ENCODE data around the gene TMEM269. TPM values are rescaled to one million over a fixed set of nuclear protein-coding genes. Genes with fewer than 3 reads are reported as not detected.

TMEM269 gene
- total and polyA plus RNA-seq, 2 experiments from 2014 or later = 0.35 to 0.69 TPM

DNA sequence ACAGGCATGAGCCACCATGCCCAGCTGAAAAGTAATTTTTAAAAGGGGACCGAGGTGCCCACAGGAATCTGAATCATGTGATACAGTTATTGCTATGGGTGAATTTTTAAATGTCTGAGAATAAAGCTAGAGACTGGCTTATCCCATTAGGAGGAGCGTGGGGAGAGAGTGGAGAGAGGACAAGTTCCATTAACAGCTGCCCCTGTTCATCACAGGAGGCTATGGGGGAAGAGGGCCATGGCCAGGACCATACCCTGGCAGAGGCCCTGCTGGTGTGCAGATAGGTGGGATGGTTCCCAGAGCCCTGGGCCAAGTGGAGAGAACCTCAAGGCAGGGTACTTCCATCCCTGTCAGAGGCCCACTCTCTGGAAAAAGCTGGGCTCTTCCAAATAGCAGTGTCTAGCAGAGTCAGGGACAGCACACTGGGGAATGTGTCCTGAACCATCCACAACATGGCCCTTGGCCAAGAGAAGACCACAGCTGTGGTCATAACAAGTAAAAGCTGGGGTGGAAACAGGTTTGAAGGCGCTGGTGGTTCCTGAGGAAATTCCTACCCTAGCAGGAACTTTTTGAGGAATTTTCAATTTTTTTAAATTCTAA, 48.0 kb downstream of the TMEM269 start:
- TF ChIP-seq, protein P1, sequence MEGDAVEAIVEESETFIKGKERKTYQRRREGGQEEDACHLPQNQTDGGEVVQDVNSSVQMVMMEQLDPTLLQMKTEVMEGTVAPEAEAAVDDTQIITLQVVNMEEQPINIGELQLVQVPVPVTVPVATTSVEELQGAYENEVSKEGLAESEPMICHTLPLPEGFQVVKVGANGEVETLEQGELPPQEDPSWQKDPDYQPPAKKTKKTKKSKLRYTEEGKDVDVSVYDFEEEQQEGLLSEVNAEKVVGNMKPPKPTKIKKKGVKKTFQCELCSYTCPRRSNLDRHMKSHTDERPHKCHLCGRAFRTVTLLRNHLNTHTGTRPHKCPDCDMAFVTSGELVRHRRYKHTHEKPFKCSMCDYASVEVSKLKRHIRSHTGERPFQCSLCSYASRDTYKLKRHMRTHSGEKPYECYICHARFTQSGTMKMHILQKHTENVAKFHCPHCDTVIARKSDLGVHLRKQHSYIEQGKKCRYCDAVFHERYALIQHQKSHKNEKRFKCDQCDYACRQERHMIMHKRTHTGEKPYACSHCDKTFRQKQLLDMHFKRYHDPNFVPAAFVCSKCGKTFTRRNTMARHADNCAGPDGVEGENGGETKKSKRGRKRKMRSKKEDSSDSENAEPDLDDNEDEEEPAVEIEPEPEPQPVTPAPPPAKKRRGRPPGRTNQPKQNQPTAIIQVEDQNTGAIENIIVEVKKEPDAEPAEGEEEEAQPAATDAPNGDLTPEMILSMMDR (IDR thresholded peaks at IDR 0.05; ENCODE audit: low read depth, low read length) = no peak
- H3K9me3 ChIP-seq (ENCODE audit: low read depth) = no peaks in the 10 kb centered on the region
- no peaks in the 10 kb centered on the region for H3K27me3 ChIP-seq
- H3K4me3 ChIP-seq = no peak overlapping the region
- H3K27ac ChIP-seq = no peak overlapping the region
- DNase-seq (ENCODE audit: low read depth in 1 of 2, low spot score in 1 of 2) = no peak
- no peaks in the 10 kb centered on the region for H3K4me1 ChIP-seq (ENCODE audit: low read depth)
- no peaks in the 10 kb centered on the region for H3K36me3 ChIP-seq

DNA sequence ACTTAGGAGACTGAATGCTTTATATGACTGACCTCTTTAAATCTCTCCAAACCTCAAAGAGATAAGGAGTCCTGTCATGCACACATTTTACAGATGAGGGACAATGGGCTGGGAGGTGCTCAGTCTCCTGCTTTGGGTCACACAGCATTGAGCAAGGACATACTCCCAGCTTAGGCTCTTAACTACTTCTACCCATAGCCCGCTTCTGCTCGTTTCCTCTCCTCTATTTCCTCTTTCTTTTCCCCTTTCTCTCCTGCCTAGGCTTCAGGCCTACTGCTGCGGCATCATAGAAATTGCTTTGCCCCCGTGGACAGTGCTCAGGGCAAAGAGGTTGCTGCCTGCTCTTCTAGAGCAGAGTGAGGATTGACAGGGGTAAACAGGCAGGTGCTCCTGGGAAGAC, 49.2 kb downstream of the TMEM269 start:
- no peak overlapping the region for H3K27ac ChIP-seq
- no peaks in the 10 kb centered on the region for H3K9me3 ChIP-seq (ENCODE audit: low read depth)
- DNase-seq (ENCODE audit: low read depth in 1 of 2, low spot score in 1 of 2) = no peak
- H3K36me3 ChIP-seq = no peaks in the 10 kb centered on the region
- no peak overlapping the region for H3K4me3 ChIP-seq
- H3K27me3 ChIP-seq = no peaks in the 10 kb centered on the region
- TF ChIP-seq, protein P1 (IDR thresholded peaks at IDR 0.05; ENCODE audit: low read depth, low read length) = no peak
- H3K4me1 ChIP-seq (ENCODE audit: low read depth) = no peaks in the 10 kb centered on the region

DNA sequence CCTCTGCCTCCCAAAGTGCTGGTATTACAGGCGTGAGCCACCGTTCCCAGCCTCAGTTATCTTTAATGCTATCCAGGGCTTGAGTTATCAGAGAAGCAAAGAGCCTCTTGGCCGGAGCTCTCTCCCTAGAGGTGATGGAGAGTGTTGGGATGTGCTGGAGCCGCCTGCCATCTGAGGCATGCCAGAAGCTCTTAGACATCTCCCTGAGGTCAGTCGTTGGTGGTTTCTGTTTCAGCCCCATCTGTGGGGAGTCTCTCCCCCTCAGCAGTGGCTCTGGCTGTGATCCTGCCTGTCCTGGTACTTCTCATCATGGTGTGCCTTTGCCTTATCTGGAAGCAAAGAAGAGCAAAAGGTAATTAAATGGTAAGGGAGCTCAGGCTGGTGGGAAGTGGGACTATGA, 50.0 kb downstream of the TMEM269 start:
- TF ChIP-seq, protein P1 (IDR thresholded peaks at IDR 0.05; ENCODE audit: low read depth, low read length) = no peak
- H3K4me1 ChIP-seq (ENCODE audit: low read depth) = no peaks in the 10 kb centered on the region
- no peaks in the 10 kb centered on the region for H3K27me3 ChIP-seq
- no peak for DNase-seq (ENCODE audit: low read depth in 1 of 2, low spot score in 1 of 2)
- no peak overlapping the region for H3K27ac ChIP-seq
- H3K36me3 ChIP-seq = no peaks in the 10 kb centered on the region
- no peaks in the 10 kb centered on the region for H3K9me3 ChIP-seq (ENCODE audit: low read depth)
- no peak overlapping the region for H3K4me3 ChIP-seq

DNA sequence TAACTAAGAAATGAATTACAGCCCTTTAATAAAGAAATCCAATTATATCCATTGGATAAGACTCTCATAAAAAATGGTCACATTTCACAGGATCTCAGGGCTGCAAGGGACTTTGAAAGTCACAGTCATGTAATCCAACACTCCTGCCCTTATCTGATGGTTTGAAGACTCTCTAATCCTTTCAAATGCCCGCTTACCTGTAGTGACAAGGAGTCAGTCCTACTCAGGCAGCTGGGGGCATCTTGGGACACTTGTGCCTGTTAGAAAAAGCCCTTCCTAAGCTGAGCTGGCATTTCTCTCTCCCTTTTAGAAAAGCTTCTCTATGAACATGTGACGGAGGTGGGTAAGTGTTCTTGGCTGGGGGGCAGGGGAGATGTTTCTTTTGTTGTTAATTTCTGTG, 50.6 kb downstream of the TMEM269 start:
- H3K4me1 ChIP-seq (ENCODE audit: low read depth) = no peaks in the 10 kb centered on the region
- H3K36me3 ChIP-seq = no peaks in the 10 kb centered on the region
- no peaks in the 10 kb centered on the region for H3K9me3 ChIP-seq (ENCODE audit: low read depth)
- H3K4me3 ChIP-seq = no peak overlapping the region
- TF ChIP-seq, protein P1 (IDR thresholded peaks at IDR 0.05; ENCODE audit: low read depth, low read length) = no peak
- no peak overlapping the region for H3K27ac ChIP-seq
- DNase-seq (ENCODE audit: low read depth in 1 of 2, low spot score in 1 of 2) = no peak
- H3K27me3 ChIP-seq = no peaks in the 10 kb centered on the region

DNA sequence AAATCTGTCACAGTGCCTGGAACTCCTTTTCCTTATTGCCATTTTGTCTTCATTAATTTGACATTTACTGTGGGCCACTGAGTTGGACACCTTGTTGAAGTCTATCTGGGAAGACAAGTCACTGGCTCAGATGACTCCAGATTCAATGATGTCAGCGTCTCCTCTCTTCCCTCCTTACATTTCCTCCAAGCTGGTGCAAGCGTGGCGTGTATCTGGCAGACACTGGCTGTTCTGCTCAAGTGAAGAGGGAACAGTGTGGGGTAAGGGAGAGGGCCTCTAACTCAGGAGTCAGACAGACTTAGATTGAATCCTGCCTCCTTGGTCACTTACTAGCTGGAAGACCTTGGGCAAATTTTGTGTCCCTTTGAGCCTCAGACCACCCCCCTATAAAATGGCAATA, 52.9 kb downstream of the TMEM269 start:
- no peak for DNase-seq (ENCODE audit: low read depth in 1 of 2, low spot score in 1 of 2)
- peaks cover 3% of the 10 kb centered on the region for H3K36me3 ChIP-seq
- no peaks in the 10 kb centered on the region for H3K27me3 ChIP-seq
- H3K9me3 ChIP-seq (ENCODE audit: low read depth) = no peaks in the 10 kb centered on the region
- no peak overlapping the region for H3K27ac ChIP-seq
- H3K4me3 ChIP-seq = no peak overlapping the region
- TF ChIP-seq, protein P1 (IDR thresholded peaks at IDR 0.05; ENCODE audit: low read depth, low read length) = no peak
- H3K4me1 ChIP-seq (ENCODE audit: low read depth) = no peaks in the 10 kb centered on the region

All from cardiac muscle cell (in vitro differentiated cells and primary cell).